Thyroid gland (tissue), 4 donors: ENCODE measurements around the gene MTUS2.

Experiments used
- POLR2A ChIP-seq, 2 donors: fragments of 450-650 bp; IDR thresholded peaks; one replicate each; pipeline ENCODE4 v1.6.1; 2017; ENCODE audit warnings: antibody characterized with exemption in 2 of 2, mild to moderate bottlenecking in 2 of 2, moderate library complexity in 1 of 2
- TF ChIP-seq, protein P1 (sequence below), 6 experiments: fragments of 200-600 bp in 3 of 6; fragments of 450-650 bp in 3 of 6; sonication (generic) in 3 of 6; IDR thresholded peaks; one replicate each; pipeline ENCODE4 v1.5.1; 2016 to 2019; ENCODE audit warnings: antibody characterized with exemption in 6 of 6, mild to moderate bottlenecking in 2 of 6, inconsistent platforms in 1 of 6, moderate library complexity in 1 of 6

DNA sequence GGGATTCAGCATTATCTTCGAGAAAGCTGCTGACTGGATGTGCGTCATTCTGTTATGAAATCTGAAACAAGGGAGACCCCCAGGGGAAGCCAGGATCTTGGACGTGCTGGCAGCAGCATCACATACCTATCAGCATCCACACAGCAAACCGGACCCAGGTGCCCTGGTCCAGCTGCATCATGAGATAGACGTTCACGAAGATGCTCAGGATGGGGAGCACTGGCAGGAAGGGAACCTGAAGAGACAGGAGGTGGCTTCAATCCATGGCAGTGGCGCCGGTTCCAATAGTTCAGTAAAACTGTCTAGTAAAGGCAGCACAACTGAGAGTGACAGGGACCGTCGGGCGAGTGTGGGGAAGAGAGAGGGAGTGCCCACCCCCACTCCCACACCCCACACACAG, 695.9 kb downstream of the MTUS2 start:
- TF ChIP-seq, protein P1, sequence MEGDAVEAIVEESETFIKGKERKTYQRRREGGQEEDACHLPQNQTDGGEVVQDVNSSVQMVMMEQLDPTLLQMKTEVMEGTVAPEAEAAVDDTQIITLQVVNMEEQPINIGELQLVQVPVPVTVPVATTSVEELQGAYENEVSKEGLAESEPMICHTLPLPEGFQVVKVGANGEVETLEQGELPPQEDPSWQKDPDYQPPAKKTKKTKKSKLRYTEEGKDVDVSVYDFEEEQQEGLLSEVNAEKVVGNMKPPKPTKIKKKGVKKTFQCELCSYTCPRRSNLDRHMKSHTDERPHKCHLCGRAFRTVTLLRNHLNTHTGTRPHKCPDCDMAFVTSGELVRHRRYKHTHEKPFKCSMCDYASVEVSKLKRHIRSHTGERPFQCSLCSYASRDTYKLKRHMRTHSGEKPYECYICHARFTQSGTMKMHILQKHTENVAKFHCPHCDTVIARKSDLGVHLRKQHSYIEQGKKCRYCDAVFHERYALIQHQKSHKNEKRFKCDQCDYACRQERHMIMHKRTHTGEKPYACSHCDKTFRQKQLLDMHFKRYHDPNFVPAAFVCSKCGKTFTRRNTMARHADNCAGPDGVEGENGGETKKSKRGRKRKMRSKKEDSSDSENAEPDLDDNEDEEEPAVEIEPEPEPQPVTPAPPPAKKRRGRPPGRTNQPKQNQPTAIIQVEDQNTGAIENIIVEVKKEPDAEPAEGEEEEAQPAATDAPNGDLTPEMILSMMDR (IDR thresholded peaks at IDR 0.05) = no peak
- no peak for TF ChIP-seq POLR2A (IDR thresholded peaks at IDR 0.05)
